GM21423 (cell line): ENCODE measurements around the gene AKT2.

ENCODE experiments used
- ATAC-seq: cut with Tn5 transposase; IDR thresholded peaks from one replicate; pipeline ENCODE4 v1.9.1; 2021; ENCODE audit warnings: mild to moderate bottlenecking, moderate library complexity; ENCODE audit not compliant: unreplicated experiment

Gene AKT2

GRCh38 chr19:40254714-40255418, 30.3 kb downstream of the AKT2 start:
- no peak for ATAC-seq

GRCh38 chr19:40253611-40254092, 31.5 kb downstream of the AKT2 start:
- ATAC-seq, result no peak

- ATAC-seq, result no peak
These were observed 32.8 kb downstream of the AKT2 start for GRCh38 chr19:40252395-40252794.

- no peak for ATAC-seq
These were observed 33.2 kb downstream of the AKT2 start for GRCh38 chr19:40251991-40252390.

GRCh38 chr19:40251244-40251643, 33.9 kb downstream of the AKT2 start:
- no peak for ATAC-seq

GRCh38 chr19:40249781-40250180, 35.4 kb downstream of the AKT2 start:
- no peak for ATAC-seq

GRCh38 chr19:40249201-40249600, 35.9 kb downstream of the AKT2 start:
- no peak for ATAC-seq

GRCh38 chr19:40247735-40248262, 37.3 kb downstream of the AKT2 start:
- no peak for ATAC-seq

- ATAC-seq, result no peak
These were observed 38.0 kb downstream of the AKT2 start for GRCh38 chr19:40247178-40247577.

- no peak for ATAC-seq
These were observed 38.7 kb downstream of the AKT2 start for GRCh38 chr19:40246292-40247073.

GRCh38 chr19:40245506-40246128, 39.5 kb downstream of the AKT2 start:
- no peak for ATAC-seq

GRCh38 chr19:40244579-40245317, 40.4 kb downstream of the AKT2 start:
- no peak for ATAC-seq

GRCh38 chr19:40243181-40243580, 42.0 kb downstream of the AKT2 start:
- no peak for ATAC-seq

- ATAC-seq, result no peak
These were observed 42.7 kb downstream of the AKT2 start for GRCh38 chr19:40242480-40242879.

GRCh38 chr19:40241809-40242384, 43.2 kb downstream of the AKT2 start:
- ATAC-seq, result no peak

- ATAC-seq, result no peak
These were observed 43.9 kb downstream of the AKT2 start for GRCh38 chr19:40241125-40241808.

- no peak for ATAC-seq
These were observed 44.8 kb downstream of the AKT2 start for GRCh38 chr19:40240332-40240731.

GRCh38 chr19:40239415-40240226, 45.5 kb downstream of the AKT2 start:
- no peak for ATAC-seq

- ATAC-seq, result no peak
These were observed 46.4 kb downstream of the AKT2 start for GRCh38 chr19:40238775-40239174.
